ENCODE measurements around the gene DPP10.

Gene DPP10

GRCh38 chr2:114754907-114755563, 312.6 kb downstream of the DPP10 start:
- DNase-seq (ENCODE audit: low read depth), result no peak
- TF ChIP-seq CTCF (conservative IDR thresholded peaks at IDR 0.05; ENCODE audit: low read length), result no peak
- H3K4me3 ChIP-seq (ENCODE audit: low read length), result no peak overlapping the region

- no peak for DNase-seq (ENCODE audit: low read depth)
- no peak for TF ChIP-seq CTCF (conservative IDR thresholded peaks at IDR 0.05; ENCODE audit: low read length)
- no peak overlapping the region for H3K4me3 ChIP-seq (ENCODE audit: low read length)
These were observed 319.9 kb downstream of the DPP10 start for GRCh38 chr2:114762376-114762775.

- H3K4me3 ChIP-seq (ENCODE audit: low read length), result no peak overlapping the region
- TF ChIP-seq CTCF (conservative IDR thresholded peaks at IDR 0.05; ENCODE audit: low read length), result no peak
- DNase-seq (ENCODE audit: low read depth), result no peak
These were observed 320.5 kb downstream of the DPP10 start for GRCh38 chr2:114762986-114763385.

- DNase-seq (ENCODE audit: low read depth), result no peak
- TF ChIP-seq CTCF (conservative IDR thresholded peaks at IDR 0.05; ENCODE audit: low read length), result no peak
- H3K4me3 ChIP-seq (ENCODE audit: low read length), result no peak overlapping the region
These were observed 326.7 kb downstream of the DPP10 start for GRCh38 chr2:114769110-114769509.

- no peak overlapping the region for H3K4me3 ChIP-seq (ENCODE audit: low read length)
- DNase-seq (ENCODE audit: low read depth), result no peak
- TF ChIP-seq CTCF (conservative IDR thresholded peaks at IDR 0.05; ENCODE audit: low read length), result no peak
These were observed 327.6 kb downstream of the DPP10 start for GRCh38 chr2:114769991-114770390.

GRCh38 chr2:114784046-114784445, 341.6 kb downstream of the DPP10 start:
- no peak for DNase-seq (ENCODE audit: low read depth)
- TF ChIP-seq CTCF (conservative IDR thresholded peaks at IDR 0.05; ENCODE audit: low read length), result no peak
- H3K4me3 ChIP-seq (ENCODE audit: low read length), result no peak overlapping the region

- no peak overlapping the region for H3K4me3 ChIP-seq (ENCODE audit: low read length)
- no peak for TF ChIP-seq CTCF (conservative IDR thresholded peaks at IDR 0.05; ENCODE audit: low read length)
- DNase-seq (ENCODE audit: low read depth), result no peak
These were observed 342.6 kb downstream of the DPP10 start for GRCh38 chr2:114784890-114785583.
